Cardiac ventricle fibroblast (primary cell): ENCODE measurements around the gene SORCS3. TPM values are rescaled to one million over a fixed set of nuclear protein-coding genes. Genes with fewer than 3 reads are reported as not detected.

ENCODE experiments used
- total RNA-seq: library from RNA; depleted of rRNA; stranded (reverse); fragments of >200 nt; gene quantifications from 2 replicates; pipeline ENCODE4 v1.2.3, GENCODE V29; 2015

SORCS3 gene
- total RNA-seq: not detected in 2 replicates

DNA sequence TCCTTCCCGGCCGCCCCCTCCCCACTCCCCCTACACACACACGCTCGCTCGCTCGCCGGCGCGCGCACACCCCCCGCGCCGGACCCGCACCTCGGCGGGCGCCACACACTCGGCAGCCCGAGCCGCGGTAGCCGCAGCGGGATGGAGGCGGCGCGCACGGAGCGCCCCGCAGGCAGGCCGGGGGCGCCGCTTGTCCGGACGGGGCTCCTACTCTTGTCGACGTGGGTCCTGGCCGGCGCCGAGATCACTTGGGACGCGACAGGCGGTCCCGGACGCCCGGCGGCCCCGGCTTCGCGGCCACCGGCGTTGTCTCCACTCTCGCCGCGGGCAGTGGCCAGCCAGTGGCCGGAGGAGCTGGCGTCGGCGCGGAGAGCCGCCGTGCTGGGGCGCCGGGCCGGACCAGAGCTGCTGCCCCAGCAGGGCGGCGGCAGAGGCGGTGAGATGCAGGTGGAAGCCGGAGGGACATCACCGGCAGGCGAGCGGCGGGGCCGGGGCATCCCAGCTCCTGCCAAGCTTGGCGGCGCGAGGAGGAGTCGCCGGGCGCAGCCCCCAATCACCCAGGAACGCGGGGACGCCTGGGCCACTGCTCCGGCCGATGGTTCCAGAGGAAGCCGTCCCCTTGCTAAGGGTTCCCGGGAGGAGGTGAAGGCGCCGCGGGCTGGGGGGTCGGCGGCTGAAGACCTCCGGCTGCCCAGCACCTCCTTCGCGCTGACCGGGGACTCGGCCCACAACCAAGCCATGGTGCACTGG is at the start of gene SORCS3:
Gene SORCS3 (plus strand): TSS at position 104 of the 750 bp plus-strand sequence.

